CD4-positive, alpha-beta T cell treated with Interleukin-12 subunit alpha and Interleukin-12 subunit beta, for 1 hour (primary cell): Measurements from ENCODE around the gene TSPAN14.
"Not testable (repeated sequence)": the region's sequence is repeated elsewhere in the genome, so short reads cannot be mapped to it uniquely, and the experiment has no call there.

ENCODE experiments used
- DNase-seq: peaks from one replicate; pipeline ENCODE4 v3.0.0-alpha.2; 2020

The TSPAN14 gene

DNA sequence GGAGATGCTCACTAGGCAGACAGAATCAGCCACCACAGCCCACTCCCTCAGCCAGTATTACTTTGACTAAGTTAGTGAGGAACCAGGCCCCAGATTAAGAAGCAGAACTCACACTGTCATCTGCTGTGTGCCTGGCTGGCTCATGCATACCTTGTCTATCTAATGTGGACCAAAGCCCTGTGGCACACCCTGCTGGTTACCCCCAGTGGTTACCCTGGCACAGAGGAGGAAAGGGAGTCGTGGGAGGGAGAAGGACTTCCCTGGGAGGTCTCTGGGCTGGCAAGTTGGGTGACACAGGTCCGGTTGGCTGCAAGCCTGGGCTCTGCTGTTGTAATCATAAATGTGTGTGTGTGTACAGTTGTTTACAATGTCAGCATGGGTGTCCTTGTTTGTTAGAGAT, 76.1 kb downstream of the TSPAN14 start:
- peak; percentile 34 for DNase-seq

GRCh38 chr10:80530816-80531215, 76.7 kb downstream of the TSPAN14 start:
- DNase-seq: no peak

DNA sequence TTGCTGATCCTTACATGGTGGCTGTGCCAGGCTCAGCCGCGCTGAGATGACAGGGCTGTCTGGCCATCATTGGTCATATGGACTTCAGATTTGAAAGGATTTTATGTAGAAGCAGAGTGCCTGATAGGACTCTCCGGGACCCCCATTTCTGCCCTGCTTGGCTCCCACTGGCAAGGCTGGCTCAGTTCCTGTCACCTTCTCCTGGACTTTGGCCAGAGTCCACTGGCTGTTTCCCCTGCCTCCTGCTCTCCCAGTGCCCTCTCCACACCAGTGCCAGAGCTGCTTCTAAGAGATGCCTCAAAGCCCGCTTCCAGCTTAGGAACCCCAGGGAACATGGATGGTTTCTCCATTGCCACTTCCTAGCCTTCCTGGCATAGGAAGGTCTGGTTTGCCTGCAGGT, 78.5 kb downstream of the TSPAN14 start:
- DNase-seq: no peak

- not testable (repeated sequence) for DNase-seq
Observed at GRCh38 chr10:80534059-80534458, 79.9 kb downstream of the TSPAN14 start.

DNA sequence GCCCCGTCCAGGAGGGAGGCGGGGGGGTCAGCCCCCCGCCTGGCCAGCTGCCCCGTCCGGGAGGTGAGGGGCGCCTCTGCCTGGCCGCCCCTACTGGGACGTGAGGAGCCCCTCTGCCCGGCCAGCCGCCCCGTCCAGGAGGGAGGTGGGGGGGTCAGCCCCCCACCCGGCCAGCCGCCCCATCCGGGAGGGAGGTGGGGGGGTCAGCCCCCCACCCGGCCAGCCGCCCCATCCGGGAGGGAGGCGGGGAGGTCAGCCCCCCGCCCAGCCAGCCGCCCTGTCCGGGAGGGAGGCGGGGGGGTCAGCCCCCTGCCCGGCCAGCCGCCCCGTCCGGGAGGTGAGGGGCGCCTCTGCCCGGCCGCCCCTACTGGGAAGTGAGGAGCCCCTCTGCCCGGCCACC, 80.5 kb downstream of the TSPAN14 start:
- not testable (repeated sequence) for DNase-seq

- DNase-seq: peak; percentile 80
Observed at GRCh38 chr10:80535671-80536360, 81.7 kb downstream of the TSPAN14 start.

DNA sequence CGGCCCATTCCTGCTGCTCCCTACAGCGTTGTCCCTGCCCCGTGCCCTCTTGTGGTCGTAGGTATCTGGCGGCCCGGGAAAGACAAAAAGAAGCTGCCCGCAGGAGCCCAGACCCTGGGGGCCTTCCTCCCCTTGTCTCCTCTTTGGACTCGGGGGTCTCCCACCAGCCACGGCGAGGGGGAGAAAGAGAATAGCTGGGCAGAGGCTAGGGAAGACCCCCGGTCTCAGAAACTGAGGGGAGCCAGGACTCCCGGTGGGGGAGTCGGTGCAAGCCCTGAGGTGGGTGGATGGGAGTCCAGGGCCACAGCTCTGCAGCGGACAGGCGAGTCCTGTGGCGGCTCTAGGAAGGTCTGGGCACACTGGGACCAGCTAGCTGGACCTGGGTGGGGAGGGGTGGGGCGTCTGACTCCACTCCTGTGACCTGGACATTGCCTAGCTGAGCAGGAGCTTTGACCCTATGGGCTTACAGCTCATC, 82.3 kb downstream of the TSPAN14 start:
- DNase-seq: no peak

DNA sequence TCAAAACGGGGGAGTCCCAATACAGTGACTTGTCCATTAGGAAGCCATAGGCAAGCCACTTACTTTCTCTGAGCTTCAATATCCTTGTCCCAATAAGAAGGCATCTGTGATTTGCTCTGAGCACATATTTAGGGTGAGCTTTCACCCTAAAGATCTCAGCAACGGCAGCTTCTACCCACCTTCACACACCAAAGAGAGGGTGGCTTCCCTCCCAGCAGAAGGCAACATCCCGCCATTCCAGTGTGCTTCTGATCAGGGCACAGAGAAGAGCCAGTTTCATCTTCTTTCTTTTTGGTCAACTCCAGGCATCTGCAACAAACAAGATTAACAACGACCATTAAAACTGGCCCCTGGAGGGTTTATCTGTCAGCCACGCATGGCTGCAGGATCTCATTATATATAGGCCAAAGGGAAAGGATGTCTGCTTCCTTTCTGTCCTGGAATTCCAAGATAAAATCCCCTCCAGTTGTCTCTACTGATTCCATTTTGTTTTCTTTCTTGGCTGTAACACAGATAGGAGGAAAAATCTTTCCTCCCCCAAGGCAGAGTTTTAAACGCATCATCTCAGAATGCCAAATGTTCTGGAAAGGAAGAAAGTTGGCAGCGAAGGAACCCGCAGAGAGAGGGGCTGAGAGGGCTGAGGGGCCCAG, 83.1 kb downstream of the TSPAN14 start:
- no peak for DNase-seq

- no peak for DNase-seq
Observed at GRCh38 chr10:80537736-80538480, 83.8 kb downstream of the TSPAN14 start, which contains the start of gene SH2D4B. TSS of gene SH2D4B (plus strand) at chr10:80537902. CDS start at chr10:80538332, 430 bp downstream.

- no peak for DNase-seq
Observed at GRCh38 chr10:80538481-80539185, 84.5 kb downstream of the TSPAN14 start.

DNA sequence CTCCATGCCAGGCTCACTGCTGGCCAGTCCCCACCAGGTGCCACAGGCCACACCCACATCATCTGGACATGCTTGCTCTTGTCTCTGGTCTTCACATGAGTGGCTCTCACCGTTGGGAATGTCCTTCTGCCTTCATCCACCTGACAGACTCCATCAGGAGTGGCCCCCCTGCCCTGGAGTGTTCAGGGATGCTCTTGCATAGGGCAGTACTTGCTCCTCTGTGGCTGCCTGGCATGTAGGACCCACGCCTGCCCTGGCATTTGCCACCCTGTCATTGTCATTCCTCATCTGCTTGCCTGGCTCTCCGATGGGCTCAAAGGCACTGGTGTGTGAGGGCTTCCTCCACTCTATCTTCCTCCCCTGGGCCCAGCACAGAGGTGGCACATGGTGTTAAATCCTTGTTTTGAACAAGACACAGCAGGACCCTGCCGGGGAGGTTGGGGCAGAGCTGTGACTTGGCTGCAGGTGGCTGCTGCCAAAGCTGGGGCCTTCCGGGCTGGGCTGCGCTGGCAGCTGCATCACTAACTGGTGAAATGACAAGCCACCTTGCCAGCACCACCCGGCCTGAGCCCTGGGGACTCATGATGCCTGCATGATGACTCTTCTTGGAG, 85.4 kb downstream of the TSPAN14 start:
- DNase-seq: no peak

DNA sequence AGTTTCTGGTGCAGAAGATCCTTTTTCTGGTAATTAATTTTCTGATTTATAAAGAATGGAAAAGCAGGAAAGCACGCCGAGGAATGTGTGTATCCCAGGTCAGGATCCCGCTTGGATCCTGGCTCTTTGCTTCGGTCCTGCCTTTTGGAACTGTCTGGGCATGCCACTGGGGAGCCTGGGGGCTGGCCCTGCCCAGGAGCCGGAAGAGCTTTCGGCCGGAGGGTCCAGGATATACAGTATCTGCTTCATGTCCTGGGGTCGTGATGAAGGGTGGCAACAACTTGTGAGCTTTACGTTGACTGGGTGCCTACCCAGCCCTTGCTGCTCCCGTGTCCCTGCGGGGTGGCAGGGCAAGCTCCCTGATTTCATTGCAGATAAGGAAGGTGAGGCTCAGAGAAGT, 86.0 kb downstream of the TSPAN14 start:
- no peak for DNase-seq

GRCh38 chr10:80540618-80540980, 86.5 kb downstream of the TSPAN14 start:
- no peak for DNase-seq

GRCh38 chr10:80540981-80541750, 87.1 kb downstream of the TSPAN14 start:
- DNase-seq: no peak

GRCh38 chr10:80542053-80542452, 87.9 kb downstream of the TSPAN14 start:
- DNase-seq: no peak

DNA sequence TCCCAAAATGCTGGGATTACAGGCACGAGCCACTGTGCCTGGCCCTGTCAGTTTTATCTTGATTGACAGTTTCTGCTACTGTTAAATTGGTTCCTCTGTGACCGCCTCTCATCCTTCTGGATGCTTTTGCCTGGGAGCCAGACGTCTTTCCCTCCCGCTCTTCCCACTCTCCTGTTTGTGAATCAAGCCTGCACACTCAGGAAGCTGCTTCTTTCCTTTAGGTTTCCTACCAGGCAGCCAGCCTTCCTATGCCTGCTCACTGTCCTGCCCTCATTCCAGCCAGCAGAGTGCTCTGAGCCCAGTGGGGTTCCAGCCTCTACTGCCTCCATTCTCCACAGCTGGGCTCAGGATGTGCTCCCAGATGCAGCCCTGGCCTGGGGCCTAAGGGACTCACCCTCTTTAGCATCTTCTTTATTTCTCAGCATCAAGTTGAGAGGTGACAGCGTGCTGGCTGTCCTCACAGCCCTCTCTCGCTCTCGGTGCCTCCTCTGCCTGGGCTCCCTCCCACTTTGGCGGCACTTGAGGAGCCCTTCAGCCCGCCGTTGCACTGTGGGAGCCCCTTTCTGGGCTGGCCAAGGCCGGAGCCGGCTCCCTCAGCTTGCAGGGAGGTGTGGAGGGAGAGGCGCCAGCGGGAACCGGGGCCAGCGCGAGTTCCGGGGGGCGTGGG, 88.7 kb downstream of the TSPAN14 start:
- DNase-seq: no peak

DNA sequence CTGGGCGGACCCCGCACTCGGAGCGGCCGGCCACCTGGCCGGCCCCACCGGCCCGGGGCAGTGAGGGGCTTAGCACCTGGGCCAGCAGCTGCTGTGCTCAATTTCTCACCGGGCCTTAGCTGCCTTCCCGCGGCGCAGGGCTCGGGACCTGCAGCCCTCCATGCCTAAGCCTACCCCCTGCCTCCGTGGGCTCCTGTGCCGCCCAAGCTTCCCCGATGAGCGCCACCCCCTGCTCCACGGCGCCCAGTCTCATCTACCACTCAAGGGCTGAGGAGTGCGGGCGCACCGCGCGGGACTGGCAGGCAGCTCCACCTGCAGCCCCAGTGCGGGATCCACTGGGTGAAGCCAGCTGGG, 89.2 kb downstream of the TSPAN14 start:
- DNase-seq: not testable (repeated sequence)

DNA sequence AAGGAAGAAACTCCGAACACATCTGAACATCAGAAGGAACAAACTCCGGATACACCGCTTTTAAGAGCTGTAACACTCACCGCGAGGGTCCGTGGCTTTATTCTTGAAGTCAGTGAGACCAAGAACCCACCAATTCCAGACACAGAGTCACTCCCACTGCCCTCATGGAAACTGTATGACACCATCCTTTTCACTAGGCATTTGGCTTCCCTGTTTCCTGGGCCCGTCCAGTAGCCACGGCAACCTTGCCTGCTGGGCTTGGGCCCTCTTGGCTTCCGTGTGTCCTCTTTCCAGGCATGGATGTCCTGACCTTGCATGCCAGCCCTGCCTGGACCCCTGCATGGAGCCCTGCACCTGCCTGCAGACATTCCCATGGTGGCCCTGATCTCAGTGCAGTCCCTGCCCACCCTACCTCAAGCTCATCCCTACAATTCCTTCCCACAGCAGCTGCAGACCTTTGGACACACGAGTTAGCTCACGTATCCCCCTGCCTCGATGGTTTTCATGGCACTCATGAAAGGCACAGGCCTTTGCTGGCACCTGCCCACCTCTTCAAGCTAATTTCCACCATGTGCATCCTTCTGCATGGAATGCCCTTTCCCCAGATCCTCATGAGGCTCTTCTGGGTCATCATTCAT, 90.3 kb downstream of the TSPAN14 start:
- no peak for DNase-seq

DNA sequence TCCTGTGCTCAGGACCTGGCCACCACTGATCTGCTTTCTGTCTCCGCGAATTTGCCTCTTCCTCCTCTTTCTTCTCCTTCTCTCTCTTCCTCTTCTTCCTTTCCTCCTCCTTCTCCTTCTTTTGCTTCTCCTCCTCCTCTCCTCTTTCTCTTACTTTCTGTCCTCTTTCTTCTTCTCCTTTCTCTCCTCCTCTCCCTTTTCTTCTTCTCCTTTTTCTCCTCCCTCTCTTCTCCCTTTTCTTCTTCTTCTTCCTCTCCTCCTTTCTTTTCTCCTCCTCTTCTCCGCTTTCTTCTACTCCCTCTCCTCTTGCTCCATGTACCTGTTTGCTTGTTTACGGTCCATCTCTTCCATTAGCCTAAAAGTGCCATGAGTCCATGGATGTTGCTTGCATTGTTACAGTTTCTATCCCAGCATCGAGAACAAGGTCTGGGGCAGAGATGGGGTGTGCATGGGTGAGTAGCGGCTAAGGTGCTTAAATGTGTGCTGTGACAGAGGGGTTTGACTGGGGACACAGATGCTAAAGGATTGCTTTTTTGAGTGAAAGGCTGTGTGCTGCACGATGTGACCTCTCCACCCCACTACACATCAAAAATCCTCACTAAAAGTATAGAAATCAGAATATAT, 91.3 kb downstream of the TSPAN14 start:
- no peak for DNase-seq

GRCh38 chr10:80552151-80552646, 98.1 kb downstream of the TSPAN14 start:
- DNase-seq: no peak
